Ishikawa (cell line): Measurements from ENCODE around the gene FITM2.

Experiments used
- CEBPB ChIP-seq: IDR thresholded peaks from 2 replicates; pipeline ENCODE4 v1.6.1; 2012
- CREB1 ChIP-seq: IDR thresholded peaks from 2 replicates; pipeline ENCODE4 v1.6.1; 2012; ENCODE audit warnings: low read depth
- EGR1 ChIP-seq: IDR thresholded peaks from 2 replicates; pipeline ENCODE4 v1.6.1; 2012
- EP300 ChIP-seq: IDR thresholded peaks from 2 replicates; pipeline ENCODE4 v1.6.1; 2012; ENCODE audit warnings: borderline replicate concordance
- FOXM1 ChIP-seq: IDR thresholded peaks from 2 replicates; pipeline ENCODE4 v1.6.1; 2012; ENCODE audit warnings: low read depth, borderline replicate concordance
- NFIC ChIP-seq: IDR thresholded peaks from 2 replicates; pipeline ENCODE4 v1.6.1; 2012
- RAD21 ChIP-seq: IDR thresholded peaks from 2 replicates; pipeline ENCODE4 v1.6.1; 2012; ENCODE audit warnings: low read depth
- TAF1 ChIP-seq: IDR thresholded peaks from 2 replicates; pipeline ENCODE4 v1.6.1; 2012; ENCODE audit warnings: low read depth, mild to moderate bottlenecking
- TCF12 ChIP-seq: IDR thresholded peaks from 2 replicates; pipeline ENCODE4 v1.6.1; 2012; ENCODE audit warnings: low read depth
- TEAD4 ChIP-seq: IDR thresholded peaks from 2 replicates; pipeline ENCODE4 v1.6.1; 2012
- YY1 ChIP-seq: IDR thresholded peaks from 2 replicates; pipeline ENCODE4 v1.6.1; 2012; ENCODE audit warnings: low read depth
- ZBTB7A ChIP-seq: IDR thresholded peaks from 2 replicates; pipeline ENCODE4 v1.6.1; 2012; ENCODE audit warnings: low read depth
- TF ChIP-seq, protein P1 (sequence below): IDR thresholded peaks from 2 replicates; pipeline ENCODE4 v1.6.1; 2012
- TF ChIP-seq, protein P2 (sequence below): IDR thresholded peaks from 2 replicates; pipeline ENCODE4 v1.6.1; 2012; ENCODE audit warnings: low read depth, mild to moderate bottlenecking
- TF ChIP-seq, protein P3 (sequence below): IDR thresholded peaks from 2 replicates; pipeline ENCODE4 v1.6.1; 2012

Gene FITM2

DNA sequence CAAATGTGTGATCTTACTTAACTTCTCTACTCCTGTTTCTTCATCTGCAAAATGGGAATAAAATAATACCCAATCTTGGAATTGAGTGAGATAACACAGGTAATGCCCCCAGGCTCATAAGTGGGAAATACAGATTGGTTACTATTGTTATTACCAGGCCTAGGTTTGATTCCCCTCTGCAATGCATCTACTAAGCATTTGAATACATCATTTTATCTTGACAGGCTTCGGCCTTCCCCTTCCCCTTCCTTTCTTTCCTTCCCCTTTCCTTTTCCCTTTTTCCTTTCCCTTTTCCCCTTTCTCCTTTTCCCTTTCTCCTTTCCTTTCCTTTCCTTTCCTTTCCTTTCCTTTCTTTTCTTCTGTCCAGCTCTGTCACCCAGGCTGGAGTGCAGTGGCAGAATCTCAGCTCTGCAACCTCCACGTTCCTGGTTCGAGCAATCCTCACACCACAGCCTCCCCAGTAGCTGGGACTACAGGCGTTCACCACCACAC, 37.2 kb upstream of the FITM2 start:
- TF ChIP-seq YY1: no peak

DNA sequence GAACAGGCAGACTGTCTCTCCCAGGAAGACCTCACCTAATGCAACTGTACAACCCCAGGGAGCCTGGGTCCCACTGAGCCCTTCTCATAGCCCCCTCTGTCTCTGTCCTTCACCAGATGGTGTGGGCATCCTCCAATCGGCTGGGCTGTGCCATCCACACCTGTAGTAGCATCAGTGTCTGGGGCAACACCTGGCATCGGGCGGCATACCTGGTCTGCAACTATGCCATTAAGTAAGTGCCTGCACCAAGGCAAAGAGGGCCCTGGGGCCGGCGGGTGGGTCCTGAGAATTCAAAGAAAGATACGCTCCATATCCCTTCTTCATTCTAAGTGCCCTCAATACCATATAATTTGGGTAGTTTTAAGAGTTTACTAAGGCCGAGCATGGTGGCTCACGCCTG, 34.1 kb upstream of the FITM2 start:
- no peak for TF ChIP-seq CEBPB
- no peak for TF ChIP-seq TCF12
- TF ChIP-seq, protein P1, sequence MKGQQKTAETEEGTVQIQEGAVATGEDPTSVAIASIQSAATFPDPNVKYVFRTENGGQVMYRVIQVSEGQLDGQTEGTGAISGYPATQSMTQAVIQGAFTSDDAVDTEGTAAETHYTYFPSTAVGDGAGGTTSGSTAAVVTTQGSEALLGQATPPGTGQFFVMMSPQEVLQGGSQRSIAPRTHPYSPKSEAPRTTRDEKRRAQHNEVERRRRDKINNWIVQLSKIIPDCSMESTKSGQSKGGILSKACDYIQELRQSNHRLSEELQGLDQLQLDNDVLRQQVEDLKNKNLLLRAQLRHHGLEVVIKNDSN: no peak
- TF ChIP-seq, protein P2, sequence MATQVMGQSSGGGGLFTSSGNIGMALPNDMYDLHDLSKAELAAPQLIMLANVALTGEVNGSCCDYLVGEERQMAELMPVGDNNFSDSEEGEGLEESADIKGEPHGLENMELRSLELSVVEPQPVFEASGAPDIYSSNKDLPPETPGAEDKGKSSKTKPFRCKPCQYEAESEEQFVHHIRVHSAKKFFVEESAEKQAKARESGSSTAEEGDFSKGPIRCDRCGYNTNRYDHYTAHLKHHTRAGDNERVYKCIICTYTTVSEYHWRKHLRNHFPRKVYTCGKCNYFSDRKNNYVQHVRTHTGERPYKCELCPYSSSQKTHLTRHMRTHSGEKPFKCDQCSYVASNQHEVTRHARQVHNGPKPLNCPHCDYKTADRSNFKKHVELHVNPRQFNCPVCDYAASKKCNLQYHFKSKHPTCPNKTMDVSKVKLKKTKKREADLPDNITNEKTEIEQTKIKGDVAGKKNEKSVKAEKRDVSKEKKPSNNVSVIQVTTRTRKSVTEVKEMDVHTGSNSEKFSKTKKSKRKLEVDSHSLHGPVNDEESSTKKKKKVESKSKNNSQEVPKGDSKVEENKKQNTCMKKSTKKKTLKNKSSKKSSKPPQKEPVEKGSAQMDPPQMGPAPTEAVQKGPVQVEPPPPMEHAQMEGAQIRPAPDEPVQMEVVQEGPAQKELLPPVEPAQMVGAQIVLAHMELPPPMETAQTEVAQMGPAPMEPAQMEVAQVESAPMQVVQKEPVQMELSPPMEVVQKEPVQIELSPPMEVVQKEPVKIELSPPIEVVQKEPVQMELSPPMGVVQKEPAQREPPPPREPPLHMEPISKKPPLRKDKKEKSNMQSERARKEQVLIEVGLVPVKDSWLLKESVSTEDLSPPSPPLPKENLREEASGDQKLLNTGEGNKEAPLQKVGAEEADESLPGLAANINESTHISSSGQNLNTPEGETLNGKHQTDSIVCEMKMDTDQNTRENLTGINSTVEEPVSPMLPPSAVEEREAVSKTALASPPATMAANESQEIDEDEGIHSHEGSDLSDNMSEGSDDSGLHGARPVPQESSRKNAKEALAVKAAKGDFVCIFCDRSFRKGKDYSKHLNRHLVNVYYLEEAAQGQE: no peak
- no peak for TF ChIP-seq ZBTB7A
- no peak for TF ChIP-seq EP300
- no peak for TF ChIP-seq FOXM1

DNA sequence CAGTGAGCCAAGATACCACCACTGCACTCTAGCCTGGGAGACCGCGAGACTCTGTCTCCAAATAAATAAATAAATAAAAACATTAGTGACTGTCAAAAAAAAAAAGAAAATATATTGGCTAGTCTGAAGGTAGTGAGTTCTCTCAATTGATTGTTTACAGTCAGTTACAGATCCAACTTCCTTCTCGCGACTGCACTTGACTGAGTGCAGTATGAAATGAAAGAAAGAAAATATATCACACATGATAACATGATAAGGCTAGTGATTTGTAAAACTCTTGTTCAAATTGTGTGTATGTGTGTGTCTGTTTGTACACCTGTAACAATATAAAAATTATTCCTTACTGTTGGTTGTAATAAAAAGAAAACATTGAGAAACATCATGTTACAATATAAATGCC, 33.7 kb upstream of the FITM2 start:
- TF ChIP-seq CEBPB (no peak), FOXM1 (no peak), EP300 (no peak), TAF1 (no peak), ZBTB7A (no peak), RAD21 (no peak), NFIC (no peak)
- TF ChIP-seq, protein P1: no peak
- TF ChIP-seq, protein P2: no peak

DNA sequence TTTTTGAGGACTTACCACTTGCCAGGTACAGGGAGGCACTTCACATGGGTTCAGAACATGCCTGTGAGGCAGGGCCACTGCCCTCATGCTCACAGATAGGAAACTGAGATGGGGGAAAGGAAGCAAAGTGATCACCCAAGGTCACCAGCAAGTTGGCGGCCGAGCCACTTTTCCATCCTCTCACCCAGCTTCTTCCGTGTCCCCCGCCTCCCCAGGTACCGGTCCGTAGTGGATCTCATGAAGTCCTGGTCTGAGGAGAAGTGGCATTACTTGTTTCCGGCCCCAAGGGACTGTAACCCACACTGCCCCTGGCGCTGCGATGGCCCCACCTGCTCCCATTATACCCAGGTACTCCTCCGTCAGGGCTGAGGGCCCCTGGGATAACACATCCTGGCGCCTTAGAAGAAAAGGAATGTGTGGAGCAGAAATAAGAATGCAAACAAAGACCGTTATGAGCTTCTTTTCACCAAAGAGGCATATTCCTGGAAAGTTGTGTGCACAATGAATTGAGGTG, 32.2 kb upstream of the FITM2 start:
- TF ChIP-seq NFIC (no peak), RAD21 (no peak), CEBPB (no peak), TCF12 (no peak), CREB1 (no peak), TAF1 (no peak), ZBTB7A (no peak), TEAD4 (no peak), YY1 (no peak), EGR1 (no peak), EP300 (no peak)
- TF ChIP-seq, protein P1: no peak
- TF ChIP-seq, protein P2: no peak
- TF ChIP-seq, protein P3, sequence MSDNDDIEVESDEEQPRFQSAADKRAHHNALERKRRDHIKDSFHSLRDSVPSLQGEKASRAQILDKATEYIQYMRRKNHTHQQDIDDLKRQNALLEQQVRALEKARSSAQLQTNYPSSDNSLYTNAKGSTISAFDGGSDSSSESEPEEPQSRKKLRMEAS: no peak

DNA sequence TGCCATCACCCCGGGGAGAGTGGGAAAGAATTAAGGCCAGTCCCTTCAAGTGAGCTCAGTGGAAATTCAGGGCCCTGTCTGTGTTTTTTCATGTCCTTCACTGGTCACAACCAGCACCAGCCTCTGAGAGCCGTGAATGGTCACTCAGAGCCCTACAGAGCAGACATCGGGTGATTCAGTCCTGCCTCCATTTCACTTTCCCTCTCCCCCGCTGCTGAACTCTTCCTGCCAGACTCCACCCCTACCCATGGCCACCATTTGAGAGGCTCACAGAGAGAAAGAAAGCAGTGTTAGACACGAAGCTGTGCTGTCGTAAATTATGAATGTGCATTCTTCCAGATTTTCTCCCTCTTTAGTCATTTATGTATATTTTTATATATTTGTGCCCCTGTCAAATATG, 31.2 kb upstream of the FITM2 start:
- TF ChIP-seq CEBPB (no peak), ZBTB7A (no peak), TAF1 (no peak), YY1 (no peak)
- TF ChIP-seq, protein P3: no peak
- TF ChIP-seq, protein P1: no peak
